HEK293T (cell line): ENCODE data around the gene SAMHD1.
"Not testable (repeated sequence)": the region's sequence is repeated elsewhere in the genome, so short reads cannot be mapped to it uniquely, and the experiment has no call there.

Experiments
- CTCF ChIA-PET: fragments of 350-600 bp; formaldehyde crosslinking; extraction: SDS; loops from one replicate; lab custom pipeline; 2021; ENCODE audit warnings: antibody characterized with exemption, inconsistent platforms; lab: Yijun Ruan, JAX
- POLR2A ChIA-PET: fragments of 350-600 bp; formaldehyde crosslinking; extraction: SDS; loops from one replicate; lab custom pipeline; 2020; ENCODE audit warnings: antibody characterized with exemption, inconsistent platforms; lab: Yijun Ruan, JAX
- DNase-seq: peaks from one replicate; pipeline ENCODE4 v3.0.0; 2012; ENCODE audit warnings: mixed read lengths; ENCODE audit errors: extremely low spot score
- ARNT ChIP-seq: fragments of 450-650 bp; IDR thresholded peaks from 2 replicates; pipeline ENCODE4 v1.6.1; 2017; ENCODE audit warnings: mild to moderate bottlenecking
- BHLHE40 ChIP-seq: fragments of 450-650 bp; IDR thresholded peaks from 2 replicates; pipeline ENCODE4 v1.6.1; 2016; ENCODE audit warnings: mild to moderate bottlenecking, moderate library complexity, borderline replicate concordance
- CTBP1 ChIP-seq: fragments of 450-650 bp; IDR thresholded peaks from 2 replicates; pipeline ENCODE4 v1.6.1; 2016; ENCODE audit warnings: borderline replicate concordance
- ELF4 ChIP-seq: fragments of 450-650 bp; IDR thresholded peaks from 2 replicates; pipeline ENCODE4 v1.6.1; 2017; ENCODE audit warnings: antibody characterized with exemption
- FOXA1 ChIP-seq: fragments of 450-650 bp; IDR thresholded peaks from 2 replicates; pipeline ENCODE4 v1.6.1; 2016; ENCODE audit warnings: mild to moderate bottlenecking
- FOXK2 ChIP-seq: fragments of 450-650 bp; IDR thresholded peaks from 2 replicates; pipeline ENCODE4 v1.6.1; 2016; ENCODE audit warnings: mild to moderate bottlenecking
- FOXM1 ChIP-seq: fragments of 450-650 bp; IDR thresholded peaks from 2 replicates; pipeline ENCODE4 v1.6.1; 2017; ENCODE audit warnings: mild to moderate bottlenecking, borderline replicate concordance
- HDGF ChIP-seq: fragments of 450-650 bp; IDR thresholded peaks from 2 replicates; pipeline ENCODE4 v1.6.1; 2017; ENCODE audit warnings: antibody characterized with exemption, borderline replicate concordance
- L3MBTL2 ChIP-seq: fragments of 450-650 bp; conservative IDR thresholded peaks from 2 replicates; pipeline ENCODE4 v1.6.1; 2016; ENCODE audit warnings: mild to moderate bottlenecking
- LEF1 ChIP-seq: fragments of 450-650 bp; IDR thresholded peaks from 2 replicates; pipeline ENCODE4 v1.6.1; 2017; ENCODE audit warnings: mild to moderate bottlenecking, borderline replicate concordance
- NFRKB ChIP-seq: fragments of 450-650 bp; IDR thresholded peaks from 2 replicates; pipeline ENCODE4 v1.6.1; 2016; ENCODE audit warnings: mild to moderate bottlenecking, moderate library complexity
- SP1 ChIP-seq: fragments of 450-650 bp; IDR thresholded peaks from 2 replicates; pipeline ENCODE4 v1.6.1; 2017
- SUZ12 ChIP-seq: fragments of 450-650 bp; IDR thresholded peaks from 2 replicates; pipeline ENCODE4 v1.6.1; 2016; ENCODE audit warnings: mild to moderate bottlenecking
- TARDBP ChIP-seq: fragments of 450-650 bp; IDR thresholded peaks from 2 replicates; pipeline ENCODE4 v1.6.1; 2016
- ZNF384 ChIP-seq: fragments of 450-650 bp; IDR thresholded peaks from 2 replicates; pipeline ENCODE4 v1.6.1; 2016
- TF ChIP-seq, protein P1 (sequence below): fragments of 450-650 bp; IDR thresholded peaks from 2 replicates; pipeline ENCODE4 v1.6.1; 2016

The SAMHD1 gene

DNA sequence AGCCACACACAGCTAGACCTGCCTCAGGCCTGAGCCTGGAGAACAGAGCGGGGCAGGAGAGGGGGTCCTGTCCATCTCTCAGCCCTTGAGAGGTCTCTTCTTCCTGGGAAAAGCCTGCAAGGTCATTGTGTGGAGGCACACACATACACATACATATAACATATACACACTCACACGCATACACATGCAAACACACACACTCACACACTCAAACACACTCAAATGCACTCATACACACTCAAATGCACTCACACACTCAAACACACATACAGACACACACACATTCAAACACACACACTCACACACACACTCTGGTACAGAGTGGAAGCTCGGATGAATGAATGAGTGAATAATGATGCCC, 75.1 kb downstream of the SAMHD1 start:
- no peak for TF ChIP-seq SUZ12
- TF ChIP-seq ZNF384, result no peak
- TF ChIP-seq NFRKB, result no peak
- no peak for TF ChIP-seq FOXM1
- no peak for TF ChIP-seq HDGF
- TF ChIP-seq SP1, result no peak
- no peak for TF ChIP-seq L3MBTL2
- TF ChIP-seq TARDBP, result no peak
- no peak for TF ChIP-seq LEF1
- ChIA-PET POLR2A (no interaction called here), CTCF (interaction anchor here (0.6 kb wide), 1 partner anchor 13 kb away, joined by 3 read pairs; no protein-coding TSS in a partner anchor)

DNA sequence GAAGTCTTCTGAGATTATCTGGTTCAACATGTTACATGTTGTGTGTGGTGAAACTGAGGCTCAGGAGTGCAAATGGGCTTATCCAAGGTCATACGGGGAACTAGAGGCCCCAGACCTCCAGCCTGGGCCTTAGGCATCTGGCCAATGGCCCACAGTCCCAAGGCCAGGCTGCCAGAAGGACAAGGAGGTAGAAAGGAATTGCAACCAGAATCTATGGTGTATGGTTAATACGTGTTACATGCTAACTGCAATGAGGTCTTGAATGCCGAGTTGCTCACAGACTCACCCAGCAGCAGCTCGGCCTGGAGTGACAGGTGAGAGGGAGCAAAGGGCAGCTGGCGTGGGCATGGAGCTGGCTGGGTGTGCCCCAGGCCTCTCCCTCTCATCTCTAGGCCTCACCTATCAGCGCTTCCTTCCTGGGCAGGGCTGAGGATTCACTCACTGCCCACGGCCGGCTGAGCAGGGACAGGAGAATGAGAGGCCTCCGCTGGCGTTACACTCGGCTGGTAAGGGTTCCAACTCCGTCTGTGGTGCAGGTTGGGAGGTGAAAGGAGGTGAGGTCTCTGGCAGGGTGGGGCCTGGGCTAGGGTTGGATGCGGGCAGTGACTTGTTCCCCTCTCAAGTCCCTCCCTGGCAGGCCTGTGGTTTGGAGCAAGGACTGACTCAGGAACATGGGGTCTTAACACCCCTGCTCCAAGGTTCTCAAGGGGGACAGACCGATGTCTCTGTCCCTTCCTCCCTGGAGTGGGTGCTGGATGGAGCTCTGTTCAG, 75.6 kb downstream of the SAMHD1 start, which contains the start of gene TLDC2:
TSS of gene TLDC2 (plus strand) at position 437 of the 771 bp plus-strand sequence. CDS start at position 474, 37 bp downstream.
- no peak for DNase-seq
- ChIA-PET CTCF (interaction anchor here (0.6 kb wide), 1 partner anchor 14 kb away, joined by 3 read pairs; no protein-coding TSS in a partner anchor), POLR2A (no interaction called here)
- TF ChIP-seq CTBP1 (no peak), HDGF (no peak), L3MBTL2 (no peak), ARNT (no peak), LEF1 (no peak), ZNF384 (no peak), FOXA1 (no peak), NFRKB (no peak), SUZ12 (no peak), FOXM1 (no peak), FOXK2 (no peak), TARDBP (no peak), ELF4 (no peak), BHLHE40 (no peak), SP1 (no peak)
- TF ChIP-seq, protein P1, sequence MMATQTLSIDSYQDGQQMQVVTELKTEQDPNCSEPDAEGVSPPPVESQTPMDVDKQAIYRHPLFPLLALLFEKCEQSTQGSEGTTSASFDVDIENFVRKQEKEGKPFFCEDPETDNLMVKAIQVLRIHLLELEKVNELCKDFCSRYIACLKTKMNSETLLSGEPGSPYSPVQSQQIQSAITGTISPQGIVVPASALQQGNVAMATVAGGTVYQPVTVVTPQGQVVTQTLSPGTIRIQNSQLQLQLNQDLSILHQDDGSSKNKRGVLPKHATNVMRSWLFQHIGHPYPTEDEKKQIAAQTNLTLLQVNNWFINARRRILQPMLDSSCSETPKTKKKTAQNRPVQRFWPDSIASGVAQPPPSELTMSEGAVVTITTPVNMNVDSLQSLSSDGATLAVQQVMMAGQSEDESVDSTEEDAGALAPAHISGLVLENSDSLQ, result no peak

More for the DNA sequence above, 75.1 kb downstream of the SAMHD1 start:
- no peak for DNase-seq

DNA sequence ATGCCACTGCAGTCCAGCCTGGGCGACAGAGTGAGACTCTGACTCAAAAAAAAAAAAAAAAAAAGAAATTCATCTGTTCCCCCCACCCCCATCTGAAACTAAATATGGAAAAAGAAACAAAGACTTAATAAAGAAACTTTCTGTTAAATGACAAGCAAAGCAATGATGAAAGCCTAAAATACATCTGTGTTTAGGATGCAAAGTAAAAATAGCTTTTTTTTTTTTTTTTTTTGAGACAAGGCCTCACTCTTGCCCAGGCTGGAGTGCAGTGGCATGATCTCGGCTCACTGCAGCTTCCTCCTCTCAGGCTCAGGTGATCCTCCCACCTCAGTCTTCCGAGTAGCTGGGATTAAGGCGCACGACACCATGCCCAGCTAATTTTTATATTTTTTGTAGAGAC, 76.4 kb downstream of the SAMHD1 start:
- POLR2A ChIA-PET, DNase-seq, CTCF ChIA-PET: not testable (repeated sequence)

DNA sequence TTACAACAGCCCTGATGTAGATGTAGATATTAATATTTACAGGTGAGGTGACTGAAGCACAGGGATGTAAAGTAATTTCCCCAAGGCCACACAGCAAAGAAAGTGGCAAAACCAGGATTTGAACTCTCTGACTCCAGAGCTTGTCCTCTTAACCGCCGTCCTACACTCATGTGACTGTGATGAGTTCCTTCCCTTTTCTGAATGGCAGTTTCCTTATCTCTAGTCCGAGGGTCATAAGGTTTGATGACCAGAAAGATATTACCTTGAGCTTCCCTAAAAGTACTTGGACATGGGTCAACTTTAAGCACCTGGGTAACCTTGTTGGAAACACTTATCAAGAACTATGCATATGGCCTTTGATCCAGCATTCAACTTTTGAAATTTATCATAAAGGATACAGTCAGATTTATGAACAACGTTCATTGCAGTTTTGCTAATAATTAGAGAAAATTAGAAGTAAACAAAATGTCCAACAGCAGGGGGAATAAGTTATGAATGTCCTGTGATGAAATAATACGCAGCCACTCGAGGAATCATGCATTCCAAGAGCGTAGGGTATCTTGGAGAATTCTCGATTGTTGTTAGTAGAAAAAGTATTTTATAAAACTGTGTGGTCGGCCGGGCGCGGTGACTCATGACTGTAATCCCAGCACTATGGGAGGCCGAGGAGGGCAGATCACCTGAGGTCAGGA, 77.9 kb downstream of the SAMHD1 start:
- TF ChIP-seq ARNT (no peak), L3MBTL2 (no peak), SP1 (no peak), ZNF384 (no peak)
- DNase-seq, result no peak
- ChIA-PET CTCF (interaction anchor here (1.1 kb wide), 1 partner anchor 65 kb away, joined by 4 read pairs; no protein-coding TSS in a partner anchor), POLR2A (no interaction called here)

DNA sequence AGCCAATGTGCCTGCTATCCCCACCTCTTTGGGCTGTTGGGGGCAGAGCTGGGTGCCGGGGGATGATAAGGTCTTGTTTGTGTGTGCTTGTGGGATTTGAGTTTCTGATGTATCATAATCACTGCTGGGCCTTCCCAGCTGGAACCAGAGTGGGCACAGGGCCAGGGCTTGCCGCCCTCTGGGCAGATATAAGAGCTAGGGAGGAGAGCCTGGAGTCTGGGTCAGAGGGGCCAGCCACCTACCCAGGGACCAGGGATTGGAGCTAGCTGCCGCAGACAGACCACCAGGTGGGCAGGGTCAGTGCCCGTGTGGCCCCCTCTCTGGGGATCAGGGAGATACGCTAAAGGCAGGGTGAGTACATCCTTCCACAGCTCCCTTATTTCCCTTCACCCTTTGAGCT, 78.7 kb downstream of the SAMHD1 start:
- CTCF ChIA-PET, result interaction anchor here (0.6 to 1.1 kb wide), 2 partner anchors 35 to 64 kb away, joined by 3 to 4 read pairs; no protein-coding TSS in a partner anchor
- TF ChIP-seq TARDBP, result no peak
- TF ChIP-seq SUZ12, result no peak
- no peak for TF ChIP-seq LEF1
- no peak for TF ChIP-seq FOXA1
- no peak for TF ChIP-seq BHLHE40
- TF ChIP-seq L3MBTL2, result no peak
- TF ChIP-seq HDGF, result no peak
- TF ChIP-seq ARNT, result no peak
- no peak for TF ChIP-seq ELF4
- TF ChIP-seq FOXK2, result no peak
- no peak for TF ChIP-seq ZNF384
- TF ChIP-seq, protein P1, result no peak
- no peak for TF ChIP-seq CTBP1
- no peak for TF ChIP-seq SP1
- no peak for TF ChIP-seq NFRKB
- POLR2A ChIA-PET, result no interaction called here
- DNase-seq, result no peak

DNA sequence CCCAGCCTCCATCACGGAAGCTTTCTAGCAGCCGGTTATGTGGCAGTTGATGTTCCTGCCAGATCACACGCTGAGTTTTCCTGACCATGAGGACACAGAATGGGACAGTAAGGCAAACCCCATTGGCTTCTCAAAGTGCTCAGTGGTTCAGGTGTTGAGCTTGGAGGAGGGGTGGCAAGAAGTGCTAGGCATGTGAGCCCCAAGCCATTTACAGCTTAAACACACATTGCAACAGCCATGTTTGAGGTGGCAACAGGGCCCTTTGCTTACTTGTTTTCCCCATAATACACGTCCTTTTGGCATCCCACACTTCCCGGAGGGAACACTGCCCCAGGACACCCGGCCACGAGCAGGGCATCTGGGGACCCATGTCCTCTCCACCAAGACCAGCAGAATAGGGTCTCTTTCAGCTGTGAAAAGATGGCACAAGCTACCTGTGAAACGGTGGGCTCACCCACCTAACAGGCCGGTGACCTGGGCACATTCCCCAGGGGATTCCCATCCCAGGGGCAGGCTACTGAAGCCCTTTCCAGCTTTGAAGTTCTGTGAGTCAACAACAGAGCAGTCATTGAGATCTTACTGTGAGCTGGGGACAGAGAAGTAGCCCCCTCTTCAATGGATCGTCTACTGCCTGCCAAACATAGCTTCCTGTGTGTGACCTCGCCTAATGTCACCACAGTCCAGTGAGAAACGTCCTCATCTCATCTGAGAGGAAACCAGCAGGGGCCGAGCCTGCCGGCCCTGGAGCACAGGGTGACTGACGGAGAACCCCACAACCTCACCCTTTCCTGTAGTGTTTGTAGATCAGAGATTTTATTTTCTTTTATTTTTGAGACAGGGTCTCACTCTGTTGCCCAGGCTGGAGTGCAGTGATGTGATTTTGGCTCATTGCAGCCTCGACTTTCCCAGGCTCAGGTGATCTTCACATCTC, 79.6 kb downstream of the SAMHD1 start:
- no peak for DNase-seq
- ChIA-PET POLR2A (no interaction called here), CTCF (interaction anchor here (1.1 kb wide), 1 partner anchor 63 kb away, joined by 4 read pairs; no protein-coding TSS in a partner anchor)
- no peak for TF ChIP-seq TARDBP
- TF ChIP-seq SUZ12, result no peak
- no peak for TF ChIP-seq L3MBTL2
- no peak for TF ChIP-seq HDGF
- TF ChIP-seq FOXK2, result no peak
- TF ChIP-seq LEF1, result no peak
- TF ChIP-seq FOXM1, result no peak
- TF ChIP-seq, protein P1, result no peak
- no peak for TF ChIP-seq NFRKB
- no peak for TF ChIP-seq ARNT
- TF ChIP-seq BHLHE40, result no peak
- no peak for TF ChIP-seq ZNF384
- TF ChIP-seq ELF4, result no peak
- TF ChIP-seq CTBP1, result no peak
